Measurements from ENCODE around the gene GCN1. TPM values are rescaled to one million over a fixed set of nuclear protein-coding genes. Genes with fewer than 3 reads are reported as not detected.
A peak's percentile ranks its signal among the peaks of the same experiment; 100 is the strongest.

The GCN1 gene
- total RNA-seq, 6 experiments from 2014 or later: 29.9 to 62.8 (median 39.4) TPM

GRCh38 chr12:120106151-120106550, 88.4 kb downstream of the GCN1 start:
- ATAC-seq (no peak), DNase-seq (no peak)
- H3K9me3 ChIP-seq: no peaks in the 10 kb centered on the region
- TF ChIP-seq CTCF (IDR thresholded peaks at IDR 0.05) (no peak), POLR2A (IDR thresholded peaks at IDR 0.05) (no peak)
- H3K27me3 ChIP-seq: no peaks in the 10 kb centered on the region
- WGBS (ENCODE audit: insufficient coverage, low coverage, low lambda C conversion rate, missing lambda C conversion rate): 83% methylated on average over 1 of the region's 1 CpG
- intact Hi-C loops (cut with DNase I): no loop called here
- peaks cover 0 to 16% (median 8%) of the 10 kb centered on the region in 4 donors for H3K36me3 ChIP-seq
- no peak overlapping the region for H3K27ac ChIP-seq
- H3K4me3 ChIP-seq: no peak overlapping the region
- peaks cover 0 to 6% (median 0%) of the 10 kb centered on the region in 4 donors for H3K4me1 ChIP-seq

GRCh38 chr12:120103371-120103770, 91.1 kb downstream of the GCN1 start:
- no peaks in the 10 kb centered on the region for H3K27me3 ChIP-seq
- peaks cover 0 to 3% (median 0%) of the 10 kb centered on the region in 4 donors for H3K4me1 ChIP-seq
- TF ChIP-seq POLR2A (IDR thresholded peaks at IDR 0.05) (no peak), CTCF (IDR thresholded peaks at IDR 0.05) (no peak)
- intact Hi-C loops (cut with DNase I): no loop called here
- DNase-seq (no peak), ATAC-seq (no peak)
- peaks cover 2 to 26% (median 10%) of the 10 kb centered on the region in 4 donors for H3K36me3 ChIP-seq
- H3K9me3 ChIP-seq: no peaks in the 10 kb centered on the region
- 72% methylated on average over 2 of the region's 13 CpGs for WGBS (ENCODE audit: insufficient coverage, low coverage, low lambda C conversion rate, missing lambda C conversion rate)
- no peak overlapping the region for H3K27ac ChIP-seq
- H3K4me3 ChIP-seq: no peak overlapping the region

GRCh38 chr12:120103044-120103338, 91.5 kb downstream of the GCN1 start:
- DNase-seq (no peak), ATAC-seq (no peak)
- Histone ChIP-seq H3K27me3 (no peaks in the 10 kb centered on the region), H3K36me3 (peaks cover 3 to 28% (median 13%) of the 10 kb centered on the region in 4 donors), H3K4me1 (peaks cover 0 to 3% (median 0%) of the 10 kb centered on the region in 4 donors), H3K4me3 (no peak overlapping the region), H3K9me3 (no peaks in the 10 kb centered on the region), H3K27ac (no peak overlapping the region)
- 60% methylated on average over 1 of the region's 11 CpGs for WGBS (ENCODE audit: insufficient coverage, low coverage, low lambda C conversion rate, missing lambda C conversion rate)
- TF ChIP-seq CTCF (IDR thresholded peaks at IDR 0.05): no peak
- TF ChIP-seq POLR2A (IDR thresholded peaks at IDR 0.05): no peak
- intact Hi-C loops (cut with DNase I): no loop called here

GRCh38 chr12:120102189-120103043, 92.1 kb downstream of the GCN1 start:
- TF ChIP-seq CTCF (IDR thresholded peaks at IDR 0.05) (no peak), POLR2A (IDR thresholded peaks at IDR 0.05) (no peak)
- H3K27ac ChIP-seq: no peak overlapping the region
- H3K27me3 ChIP-seq: no peaks in the 10 kb centered on the region
- no peak overlapping the region for H3K4me3 ChIP-seq
- intact Hi-C loops (cut with DNase I): no loop called here
- 83% methylated on average over 1 of the region's 30 CpGs for WGBS (ENCODE audit: insufficient coverage, low coverage, low lambda C conversion rate, missing lambda C conversion rate)
- ATAC-seq (peak in 3 of 4 donors; percentile 7 to 42 (median 14)), DNase-seq (no peak)
- peaks cover 0 to 3% (median 0%) of the 10 kb centered on the region in 4 donors for H3K4me1 ChIP-seq
- H3K36me3 ChIP-seq: peaks cover 3 to 28% (median 14%) of the 10 kb centered on the region in 4 donors
- no peaks in the 10 kb centered on the region for H3K9me3 ChIP-seq
